SH-SY5Y (cell line): ENCODE measurements around the gene DCLK1.

Experiments used
- GATA2 ChIP-seq: IDR thresholded peaks from 2 replicates; pipeline ENCODE4 v1.6.1; 2011; ENCODE audit warnings: mild to moderate bottlenecking, low read depth, low read length
- GATA3 ChIP-seq: IDR thresholded peaks from 2 replicates; pipeline ENCODE4 v1.6.1; 2011; ENCODE audit warnings: low read depth, mild to moderate bottlenecking, low read length, moderate library complexity

DNA sequence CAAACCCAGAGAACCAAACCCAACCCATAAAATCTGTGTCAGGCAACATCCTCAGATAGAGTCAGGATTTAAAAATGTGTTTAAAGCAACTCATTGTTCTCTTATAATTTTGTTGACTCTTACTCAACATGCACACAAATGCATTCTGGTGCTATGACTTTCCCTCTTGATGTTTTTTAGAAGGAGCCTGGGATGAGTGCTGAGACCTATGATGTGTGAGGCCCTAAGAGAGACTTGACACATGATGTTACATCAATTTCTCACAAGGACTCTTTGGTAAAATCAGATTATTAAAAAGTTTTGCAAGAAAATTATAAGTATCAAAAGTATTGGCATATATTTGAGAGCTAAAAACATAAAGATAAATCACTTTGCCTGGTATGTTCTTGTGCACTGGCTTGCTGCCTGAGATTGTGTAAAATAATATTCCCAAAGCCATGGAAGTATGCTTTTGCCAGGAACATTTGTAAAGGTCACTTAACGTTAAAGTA is 173.9 kb downstream of the DCLK1 start:
- TF ChIP-seq GATA3 (no peak), GATA2 (no peak)
